Parathyroid adenoma (tissue), 2 donors: ENCODE results near the gene CYP2C8.

Source experiments
- H2AFZ ChIP-seq: fragments of 300-600 bp; sonication (generic); one replicate; pipeline ENCODE4 v1.7.0; 2017; ENCODE audit warnings: antibody characterized with exemption, mild to moderate bottlenecking
- H3K27ac ChIP-seq: fragments of 300-600 bp; sonication (generic); one replicate; pipeline ENCODE4 v1.7.0; 2017
- H3K27me3 ChIP-seq: fragments of 300-600 bp; sonication (generic); one replicate; pipeline ENCODE4 v1.7.0; 2017; ENCODE audit warnings: low read length; ENCODE audit not compliant: control insufficient read depth, insufficient read depth
- H3K36me3 ChIP-seq: fragments of 300-600 bp; sonication (generic); one replicate; pipeline ENCODE4 v1.7.0; 2017; ENCODE audit warnings: low read length; ENCODE audit not compliant: control insufficient read depth, insufficient read depth
- H3K4me1 ChIP-seq: fragments of 300-600 bp; sonication (generic); one replicate; pipeline ENCODE4 v1.7.0; 2017; ENCODE audit warnings: control low read depth
- H3K4me2 ChIP-seq: fragments of 300-600 bp; sonication (generic); one replicate; pipeline ENCODE4 v1.7.0; 2017; ENCODE audit warnings: low read length
- H3K4me3 ChIP-seq: fragments of 300-600 bp; sonication (generic); one replicate; pipeline ENCODE4 v1.7.0; 2017; ENCODE audit warnings: low read depth, low read length
- H3K79me2 ChIP-seq: fragments of 300-600 bp; sonication (generic); one replicate; pipeline ENCODE4 v1.7.0; 2017; ENCODE audit warnings: control low read depth
- H3K9ac ChIP-seq: fragments of 300-600 bp; sonication (generic); one replicate; pipeline ENCODE4 v1.7.0; 2017; ENCODE audit warnings: mild to moderate bottlenecking
- H3K9me3 ChIP-seq: fragments of 300-600 bp; sonication (generic); one replicate; pipeline ENCODE4 v1.7.0; 2017; ENCODE audit warnings: low read length; ENCODE audit not compliant: control insufficient read depth
- TF ChIP-seq, protein P1 (sequence below): fragments of 300-600 bp; sonication (generic); IDR thresholded peaks from one replicate; pipeline ENCODE4 v1.7.0; 2017; ENCODE audit warnings: antibody characterized with exemption, mild to moderate bottlenecking
- donor health status: primary hyperparathyroidism.

The CYP2C8 gene

DNA sequence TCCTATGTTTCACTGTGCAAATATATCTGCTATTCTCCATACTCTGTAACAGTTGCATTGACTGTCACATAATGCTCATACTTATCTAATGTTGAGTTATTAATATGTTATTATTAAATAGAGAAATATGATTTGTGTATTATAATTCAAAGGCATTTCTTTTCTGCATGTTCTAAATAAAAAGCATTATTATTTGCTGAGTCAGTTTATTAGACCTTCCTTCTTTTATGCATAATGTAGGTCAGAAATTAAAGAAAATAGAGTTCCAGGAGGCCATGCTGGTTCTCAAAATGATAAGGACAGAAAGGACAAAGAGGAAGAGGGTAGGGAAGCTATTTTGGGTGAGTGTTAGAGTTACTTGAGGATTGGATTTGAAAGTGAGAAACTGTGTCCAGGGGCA, 80.1 kb downstream of the CYP2C8 start:
- Histone ChIP-seq H3K9me3 (no peaks in the 10 kb centered on the region), H3K4me3 (no peak overlapping the region), H3K36me3 (no peaks in the 10 kb centered on the region), H3K79me2 (no peaks in the 10 kb centered on the region), H3K9ac (no peak overlapping the region), H2AFZ (no peak overlapping the region), H3K4me2 (no peak overlapping the region), H3K4me1 (no peaks in the 10 kb centered on the region), H3K27ac (no peak overlapping the region), H3K27me3 (peaks cover 4% of the 10 kb centered on the region)
- TF ChIP-seq, protein P1, sequence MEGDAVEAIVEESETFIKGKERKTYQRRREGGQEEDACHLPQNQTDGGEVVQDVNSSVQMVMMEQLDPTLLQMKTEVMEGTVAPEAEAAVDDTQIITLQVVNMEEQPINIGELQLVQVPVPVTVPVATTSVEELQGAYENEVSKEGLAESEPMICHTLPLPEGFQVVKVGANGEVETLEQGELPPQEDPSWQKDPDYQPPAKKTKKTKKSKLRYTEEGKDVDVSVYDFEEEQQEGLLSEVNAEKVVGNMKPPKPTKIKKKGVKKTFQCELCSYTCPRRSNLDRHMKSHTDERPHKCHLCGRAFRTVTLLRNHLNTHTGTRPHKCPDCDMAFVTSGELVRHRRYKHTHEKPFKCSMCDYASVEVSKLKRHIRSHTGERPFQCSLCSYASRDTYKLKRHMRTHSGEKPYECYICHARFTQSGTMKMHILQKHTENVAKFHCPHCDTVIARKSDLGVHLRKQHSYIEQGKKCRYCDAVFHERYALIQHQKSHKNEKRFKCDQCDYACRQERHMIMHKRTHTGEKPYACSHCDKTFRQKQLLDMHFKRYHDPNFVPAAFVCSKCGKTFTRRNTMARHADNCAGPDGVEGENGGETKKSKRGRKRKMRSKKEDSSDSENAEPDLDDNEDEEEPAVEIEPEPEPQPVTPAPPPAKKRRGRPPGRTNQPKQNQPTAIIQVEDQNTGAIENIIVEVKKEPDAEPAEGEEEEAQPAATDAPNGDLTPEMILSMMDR: no peak
